HCT116 (cell line): ENCODE measurements around the gene ADM2. TPM values are rescaled to one million over a fixed set of nuclear protein-coding genes. Genes with fewer than 3 reads are reported as not detected.

Experiments
- ATAC-seq: fragments of 200-7000 bp; cut with Tn5 transposase; 2 replicates; pipeline ENCODE4 v1.9.1; 2020; ENCODE audit warnings: mild to moderate bottlenecking, moderate library complexity
- BruUV-seq: library from RNA; stranded (reverse); fragments of 400-500 nt; replicated peaks from 2 replicates; lab custom pipeline; 2021; lab: Mats Ljungman, UMichigan
- CTCF ChIA-PET: fragments of 300-600 bp; sonication (Branson Sonifier 250); formaldehyde crosslinking; loops from one replicate; lab custom pipeline; 2021; ENCODE audit warnings: antibody characterized with exemption; lab: Charles Lee
- POLR2A ChIA-PET: fragments of 300-600, 350-600 bp; sonication (Branson Sonifier 250); formaldehyde crosslinking; loops from one replicate; lab custom pipeline; 2021; ENCODE audit warnings: antibody characterized with exemption; lab: Charles Lee
- RAD21 ChIA-PET, 2 experiments: fragments of 300-600 bp; sonication (Branson Sonifier 250); formaldehyde crosslinking; loops; one replicate each; lab custom pipeline; 2023; ENCODE audit warnings: low total read pairs in 2 of 2; ENCODE audit not compliant: uncharacterized antibody in 2 of 2, unreplicated experiment in 2 of 2, low non-redundant PET in 1 of 2; lab: Charles Lee
- DNase-seq: peaks from one replicate; pipeline ENCODE4 v3.0.0-alpha.2; 2010; ENCODE audit warnings: low read depth, low spot score
- H2AFZ ChIP-seq: fragments of 200-600 bp; shearing (Covaris generic), sonication (generic); 2 replicates; pipeline ENCODE4 v1.6.1; 2017; ENCODE audit warnings: low read depth, mixed run types, mixed read lengths, antibody characterized with exemption, low read length; ENCODE audit not compliant: poor library complexity, severe bottlenecking
- H3K27ac ChIP-seq: 2 replicates; pipeline ENCODE4 v1.5.1; 2012; ENCODE audit warnings: low read depth, low read length
- H3K27me3 ChIP-seq: fragments of 200-600 bp; sonication (generic); 2 replicates; pipeline ENCODE4 v1.6.1; 2016; ENCODE audit warnings: mixed run types, low read length, mixed read lengths; ENCODE audit not compliant: insufficient read depth
- H3K36me3 ChIP-seq, 2 experiments: fragments of 200-500 bp in 1 of 2; fragments of 200-600 bp in 1 of 2; sonication (Bioruptor generic) in 1 of 2; sonication (generic) in 1 of 2; 2 replicates each; pipeline versions ENCODE4 v1.5.1 to v1.6.1; 2014 to 2016; ENCODE audit warnings: low read length in 2 of 2, inconsistent platforms in 1 of 2, mixed read lengths in 1 of 2, mixed run types in 1 of 2; ENCODE audit not compliant: insufficient read depth in 2 of 2, control insufficient read depth in 1 of 2
- H3K4me1 ChIP-seq, 2 experiments: fragments of 200-600 bp in 1 of 2; sonication (generic) in 1 of 2; 2 replicates each; pipeline versions ENCODE4 v1.5.1 to v1.6.1; 2012 to 2017; ENCODE audit warnings: low read length in 2 of 2, inconsistent platforms in 1 of 2, mild to moderate bottlenecking in 1 of 2, mixed read lengths in 1 of 2, mixed run types in 1 of 2, moderate library complexity in 1 of 2; ENCODE audit not compliant: insufficient read depth in 2 of 2, control insufficient read depth in 1 of 2
- H3K4me2 ChIP-seq: fragments of 200-600 bp; sonication (generic); 2 replicates; pipeline ENCODE4 v1.6.1; 2017; ENCODE audit warnings: mixed run types, low read length, mixed read lengths
- H3K4me3 ChIP-seq, 2 experiments: fragments of 200-600 bp in 1 of 2; sonication (generic) in 1 of 2; replicated peaks in 1 of 2; 2 replicates each; pipeline ENCODE4 v1.5.1; 2011 to 2016; ENCODE audit warnings: low read length in 2 of 2, control low read depth in 1 of 2, low read depth in 1 of 2, mild to moderate bottlenecking in 1 of 2, mixed read lengths in 1 of 2, mixed run types in 1 of 2
- H3K79me2 ChIP-seq: fragments of 200-600 bp; sonication (generic); 2 replicates; pipeline ENCODE4 v1.6.1; 2017; ENCODE audit warnings: mild to moderate bottlenecking, mixed run types, low read length, moderate library complexity, mixed read lengths; ENCODE audit not compliant: insufficient read depth
- H3K9ac ChIP-seq: fragments of 200-600 bp; sonication (generic); 2 replicates; pipeline ENCODE4 v1.6.1; 2016; ENCODE audit warnings: low read length, mixed read lengths
- H3K9me2 ChIP-seq: fragments of 200-600 bp; sonication (generic), shearing (Covaris generic); 2 replicates; pipeline ENCODE4 v1.6.1; 2017; ENCODE audit warnings: mixed run types, mild to moderate bottlenecking, moderate library complexity; ENCODE audit not compliant: insufficient read depth
- H3K9me3 ChIP-seq, 2 experiments: fragments of 200-500 bp in 1 of 2; fragments of 200-600 bp in 1 of 2; sonication (Bioruptor generic) in 1 of 2; sonication (generic) in 1 of 2; 2 replicates each; pipeline ENCODE4 v1.6.1; 2014 to 2017; ENCODE audit warnings: low read length in 2 of 2, mixed read lengths in 2 of 2, inconsistent platforms in 1 of 2, low read depth in 1 of 2, mild to moderate bottlenecking in 1 of 2, mixed run types in 1 of 2, moderate library complexity in 1 of 2; ENCODE audit not compliant: control insufficient read depth in 1 of 2, insufficient read depth in 1 of 2
- H4K20me1 ChIP-seq: fragments of 200-600 bp; sonication (generic), shearing (Covaris generic); 2 replicates; pipeline ENCODE4 v1.6.1; 2017; ENCODE audit warnings: mixed run types, mild to moderate bottlenecking, moderate library complexity; ENCODE audit not compliant: insufficient read depth
- ATF3 ChIP-seq: IDR thresholded peaks from 2 replicates; pipeline ENCODE4 v1.6.1; 2012
- CBX3 ChIP-seq: IDR thresholded peaks from 2 replicates; pipeline ENCODE4 v1.6.1; 2012; ENCODE audit warnings: low read depth
- CEBPB ChIP-seq: IDR thresholded peaks from 2 replicates; pipeline ENCODE4 v1.6.1; 2012; ENCODE audit warnings: low read depth
- EZH2 ChIP-seq: fragments of 200-600 bp; sonication (generic); IDR thresholded peaks from 2 replicates; pipeline ENCODE4 v1.6.1; 2017; ENCODE audit warnings: antibody characterized with exemption, mixed run types
- EZH2phosphoT487 ChIP-seq: fragments of 200-600 bp; IDR thresholded peaks from 2 replicates; pipeline ENCODE4 v1.6.1; 2018; ENCODE audit warnings: antibody characterized with exemption, borderline replicate concordance
- MAX ChIP-seq: IDR thresholded peaks from 2 replicates; pipeline ENCODE4 v1.6.1; 2012
- POLR2AphosphoS5 ChIP-seq: IDR thresholded peaks from 2 replicates; pipeline ENCODE4 v1.6.1; 2011; ENCODE audit warnings: mild to moderate bottlenecking, low read depth, low read length, moderate library complexity
- RAD21 ChIP-seq: IDR thresholded peaks from 2 replicates; pipeline ENCODE4 v1.6.1; 2012; ENCODE audit warnings: low read depth, mild to moderate bottlenecking
- REST ChIP-seq: IDR thresholded peaks from 2 replicates; pipeline ENCODE4 v1.6.1; 2012; ENCODE audit warnings: low read depth
- SIN3A ChIP-seq: IDR thresholded peaks from 2 replicates; pipeline ENCODE4 v1.6.1; 2012; ENCODE audit warnings: low read depth
- SRF ChIP-seq: IDR thresholded peaks from 2 replicates; pipeline ENCODE4 v1.6.1; 2012; ENCODE audit warnings: low read depth
- TCF7L2 ChIP-seq: IDR thresholded peaks from 2 replicates; pipeline ENCODE4 v1.7.0; 2011; ENCODE audit warnings: borderline replicate concordance, inconsistent platforms; ENCODE audit not compliant: insufficient read depth, insufficient read length; ENCODE audit errors: extremely low read depth
- YY1 ChIP-seq: IDR thresholded peaks from 2 replicates; pipeline ENCODE4 v1.6.1; 2011; ENCODE audit warnings: low read length, low read depth, moderate library complexity, mild to moderate bottlenecking; ENCODE audit not compliant: insufficient replicate concordance; ENCODE audit errors: extremely low read depth
- ZFX ChIP-seq: fragments of 450-650 bp; IDR thresholded peaks from 2 replicates; pipeline ENCODE4 v1.6.1; 2017
- ZNF274 ChIP-seq: fragments of 200-500 bp; sonication (Bioruptor generic); IDR thresholded peaks from 2 replicates; pipeline ENCODE4 v1.6.1; 2014; ENCODE audit warnings: mild to moderate bottlenecking, low read depth, low read length, inconsistent platforms
- intact Hi-C: fragments of 100-400 bp; cut with micrococcal nuclease; formaldehyde crosslinking; loops from 2 replicates; pipeline ENCODE4 v1.10.0; 2022
- total RNA-seq: library from RNA; stranded (reverse); gene quantifications from one replicate; pipeline ENCODE4 v1.2.1, GENCODE V29; 2021; ENCODE audit not compliant: unreplicated experiment

The ADM2 gene
- total RNA-seq, 1 experiment from 2014 or later: 12.8 TPM

- Histone ChIP-seq H2AFZ (no peak overlapping the region), H3K9me3 (no peaks in the 10 kb centered on the region), H3K27me3 (no peaks in the 10 kb centered on the region), H3K9me2 (no peaks in the 10 kb centered on the region), H3K9ac (no peak overlapping the region), H3K4me2 (no peak overlapping the region), H4K20me1 (no peaks in the 10 kb centered on the region), H3K36me3 (peaks cover 0 to 8% of the 10 kb centered on the region in 2 experiments; a peak in 1 of 4 replicates)
- ChIA-PET POLR2A (no interaction called here), RAD21 (no interaction called here)
- BruUV-seq: no TSS peak
- TF ChIP-seq ZNF274: no peak
- TF ChIP-seq ATF3: no peak
- TF ChIP-seq TCF7L2: no peak
- TF ChIP-seq YY1: no peak
- TF ChIP-seq MAX: no peak
- no peak for TF ChIP-seq CBX3
- TF ChIP-seq SRF: no peak
- no peak for TF ChIP-seq POLR2AphosphoS5
- TF ChIP-seq CEBPB: no peak
- TF ChIP-seq EZH2: no peak
- no peak for TF ChIP-seq SIN3A
- no peak for TF ChIP-seq RAD21
- TF ChIP-seq REST: no peak
- TF ChIP-seq ZFX: no peak
- no peak for TF ChIP-seq EZH2phosphoT487
- TF ChIP-seq, all 23 proteins: peak for 0
- intact Hi-C loops: no loop called here
- CTCF ChIA-PET: no interaction called here
- DNase-seq: no peak
- no peak for ATAC-seq
- Histone ChIP-seq H3K79me2 (peaks cover 32% of the 10 kb centered on the region), H3K4me1 (peaks cover 8 to 17% of the 10 kb centered on the region in 2 experiments), H3K27ac (no peak overlapping the region; the same call in 1 of the 2 replicates), H3K4me3 (no peak overlapping the region)
These were observed 23.2 kb downstream of the ADM2 start for GRCh38 chr22:50504369-50505211.
